NCI-H2227 (cell line): ENCODE results near the gene MRPL47.
"Not testable (repeated sequence)": the region's sequence is repeated elsewhere in the genome, so short reads cannot be mapped to it uniquely, and the experiment has no call there.

Source experiments
- DNase-seq: peaks from one replicate; lab custom pipeline; 2025; ENCODE audit not compliant: unreplicated experiment; lab: John Stamatoyannopoulos, UW

MRPL47 gene

DNA sequence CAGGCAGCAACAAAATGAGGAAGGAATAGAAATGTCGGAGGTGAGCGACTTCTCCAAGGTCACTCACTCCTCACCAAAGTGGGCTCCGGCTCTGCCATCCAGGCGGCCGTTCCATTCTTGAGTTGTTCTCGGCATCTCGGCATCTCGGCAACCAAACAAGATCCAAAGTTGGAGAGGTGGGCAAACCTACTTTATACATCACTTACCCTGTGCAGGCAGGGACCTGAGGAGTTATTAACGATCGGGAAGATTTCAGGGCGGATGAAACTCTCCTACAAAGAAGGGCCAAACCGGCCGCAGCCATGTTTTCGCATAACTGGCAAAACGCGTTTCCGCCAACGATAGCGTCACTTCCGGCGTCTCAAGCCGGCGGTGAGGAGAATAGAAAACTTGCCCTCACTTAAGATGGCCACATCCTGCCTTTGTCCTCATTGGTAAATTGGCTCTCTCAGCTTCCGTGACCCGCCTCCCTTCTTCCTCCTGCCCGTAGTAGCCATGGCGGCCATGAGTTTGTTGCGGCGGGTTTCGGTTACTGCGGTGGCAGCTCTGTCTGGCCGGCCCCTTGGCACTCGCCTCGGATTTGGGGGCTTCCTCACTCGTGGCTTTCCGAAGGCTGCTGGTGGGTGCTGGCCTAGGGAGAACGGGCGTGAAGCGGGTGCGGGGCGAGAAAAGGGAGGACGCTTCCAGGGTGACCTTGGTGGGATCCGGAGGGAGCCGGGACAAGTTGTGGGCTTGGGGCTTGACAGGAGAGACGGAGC is at the start of gene MRPL47, which contains the start of gene NDUFB5:
MRPL47 (minus strand) TSS at position 318 of the 758 bp plus-strand sequence; CDS start at position 304, 14 bp downstream.
NDUFB5 (plus strand) TSS at position 474 of the 758 bp plus-strand sequence; CDS start at position 496, 22 bp downstream.
- DNase-seq, result peak; percentile 96

DNA sequence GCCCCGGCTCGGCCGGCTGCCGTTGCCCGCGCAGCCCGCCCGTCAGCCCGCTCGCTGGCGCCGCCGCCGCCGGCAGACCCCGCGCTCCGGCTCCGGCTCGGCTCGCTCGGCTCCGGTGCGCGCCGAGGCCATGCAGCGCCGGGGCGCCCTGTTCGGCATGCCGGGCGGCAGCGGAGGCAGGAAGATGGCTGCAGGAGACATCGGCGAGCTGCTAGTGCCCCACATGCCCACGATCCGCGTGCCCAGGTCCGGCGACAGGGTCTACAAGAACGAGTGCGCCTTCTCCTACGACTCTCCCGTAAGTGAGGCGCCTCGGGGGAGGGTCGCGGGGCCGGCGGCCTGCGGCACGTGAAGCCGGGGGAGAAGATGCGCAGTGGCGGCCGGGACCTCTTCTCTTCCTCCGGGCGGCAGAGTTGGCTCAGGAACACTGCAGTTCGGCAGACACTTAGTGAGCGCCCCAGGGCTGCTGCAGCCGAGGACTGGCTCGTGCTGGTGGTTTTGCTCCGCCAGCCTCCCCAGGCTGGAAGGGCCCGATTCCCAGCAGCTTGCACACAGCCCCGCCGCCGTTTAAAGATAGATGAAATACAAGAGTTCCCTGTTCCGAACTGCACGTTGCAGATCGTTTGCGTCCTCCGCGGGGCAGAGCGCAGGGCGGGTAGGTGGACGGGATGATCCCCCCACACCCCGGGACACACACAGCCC is 48.8 kb upstream of the MRPL47 start:
- peak; percentile 79 for DNase-seq

DNA sequence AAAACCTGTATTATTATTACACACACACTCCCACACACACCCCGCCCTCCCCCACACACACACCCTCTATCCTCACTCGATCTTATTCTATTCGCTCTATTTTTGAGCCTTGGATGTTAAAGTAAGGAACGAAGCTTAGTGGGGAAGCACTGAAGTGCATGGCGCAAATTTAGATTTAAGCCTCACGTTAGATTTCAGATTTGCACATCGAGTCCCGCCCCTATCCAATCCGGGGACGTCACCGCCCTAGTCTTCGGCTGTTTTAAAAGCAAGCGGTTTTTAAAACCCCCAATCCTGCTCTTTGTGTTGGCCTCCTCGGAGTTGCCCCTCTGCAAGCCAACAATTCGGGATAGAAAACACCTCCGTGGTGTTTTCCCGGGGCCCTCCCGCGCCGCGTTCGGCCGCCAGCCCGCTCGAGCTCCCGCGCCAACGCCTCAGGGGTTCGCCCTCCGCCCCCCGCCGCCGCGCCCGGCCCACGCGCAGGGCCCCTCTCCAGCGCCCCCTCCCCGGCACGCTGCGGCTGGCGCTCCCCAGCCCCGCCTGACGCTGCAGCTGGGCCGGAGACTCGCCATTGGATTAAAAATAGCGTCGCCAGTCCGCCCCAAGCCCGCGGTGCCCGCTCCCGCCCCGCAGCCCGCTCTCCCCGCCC is 48.1 kb upstream of the MRPL47 start, which contains the start of gene USP13:
USP13 (plus strand) TSS at position 594 of the 649 bp plus-strand sequence. CDS start 186 bp downstream, outside the sequence.
- peak; percentile 92 for DNase-seq

DNA sequence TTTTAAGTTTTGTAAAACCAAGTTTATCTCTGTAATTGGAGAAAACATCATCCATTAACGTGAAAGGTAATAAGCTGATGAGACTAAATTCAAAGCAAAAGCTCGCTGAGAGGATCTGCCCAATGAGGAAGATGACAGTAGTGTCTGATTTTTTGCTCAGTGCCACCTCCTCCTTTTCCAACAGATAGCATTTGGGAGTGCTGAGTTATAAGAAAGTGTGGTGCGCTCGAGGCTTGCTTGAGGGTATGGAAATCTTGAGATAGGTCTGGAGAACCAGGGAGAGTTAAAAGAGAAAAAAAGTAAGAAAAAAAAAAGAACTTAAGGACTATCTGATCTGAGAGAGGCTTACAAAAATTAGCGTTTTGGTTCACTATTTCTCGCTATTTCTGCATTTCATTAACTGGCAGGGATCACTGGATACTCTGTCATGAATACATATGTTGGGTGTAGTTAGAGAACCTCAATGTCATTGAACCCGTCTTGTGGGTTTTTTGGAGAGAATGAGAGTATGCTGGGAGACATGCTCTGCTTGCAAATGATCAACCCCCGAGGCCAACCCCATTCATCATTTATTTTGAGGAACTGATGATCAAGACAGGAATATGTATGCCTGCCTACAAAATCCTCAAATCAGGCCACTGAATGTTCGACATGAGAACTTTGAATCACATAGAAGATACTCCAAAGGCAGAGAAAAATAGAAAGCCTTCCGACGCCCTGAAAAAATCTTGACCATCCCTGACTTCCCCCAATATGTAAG is 47.4 kb upstream of the MRPL47 start:
- peak; percentile 40 for DNase-seq

DNA sequence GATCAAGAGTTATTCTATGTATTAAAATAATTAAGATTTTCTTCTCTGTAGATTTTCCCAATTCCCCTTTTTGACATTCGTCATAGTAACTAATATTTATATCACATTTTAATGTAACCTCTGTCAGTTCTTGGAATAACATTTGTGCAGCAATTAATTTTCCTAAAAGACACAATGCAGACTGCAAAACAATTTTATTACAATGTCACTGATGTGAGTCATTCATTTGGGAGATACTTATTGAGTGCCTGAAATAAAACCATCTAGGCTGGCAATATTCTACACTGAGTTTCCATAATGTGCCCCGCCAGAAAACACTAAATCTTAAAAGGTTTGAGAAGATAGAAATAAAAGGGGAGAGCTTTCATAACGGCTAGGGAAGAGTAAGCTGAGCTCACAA is 41.7 kb upstream of the MRPL47 start:
- DNase-seq, result no peak

DNA sequence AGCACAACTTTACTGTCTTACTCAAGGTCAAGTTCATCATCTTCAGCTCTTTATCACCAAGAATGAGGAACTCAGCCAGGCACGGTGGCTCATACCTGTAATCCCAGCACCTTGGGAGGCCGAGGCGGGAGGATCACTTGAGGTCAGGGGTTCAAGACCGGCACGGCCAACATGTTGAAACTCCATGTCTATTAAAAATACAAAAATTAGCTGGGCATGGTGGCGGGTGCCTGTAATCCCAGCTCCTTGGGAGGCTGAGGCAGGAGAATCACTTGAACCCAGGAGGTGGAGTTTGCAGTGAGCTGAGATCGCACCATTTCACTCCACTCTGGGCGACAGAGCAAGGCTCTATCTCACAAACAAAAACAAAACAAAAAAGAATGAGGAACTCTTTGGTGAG is 39.4 kb upstream of the MRPL47 start:
- not testable (repeated sequence) for DNase-seq

DNA sequence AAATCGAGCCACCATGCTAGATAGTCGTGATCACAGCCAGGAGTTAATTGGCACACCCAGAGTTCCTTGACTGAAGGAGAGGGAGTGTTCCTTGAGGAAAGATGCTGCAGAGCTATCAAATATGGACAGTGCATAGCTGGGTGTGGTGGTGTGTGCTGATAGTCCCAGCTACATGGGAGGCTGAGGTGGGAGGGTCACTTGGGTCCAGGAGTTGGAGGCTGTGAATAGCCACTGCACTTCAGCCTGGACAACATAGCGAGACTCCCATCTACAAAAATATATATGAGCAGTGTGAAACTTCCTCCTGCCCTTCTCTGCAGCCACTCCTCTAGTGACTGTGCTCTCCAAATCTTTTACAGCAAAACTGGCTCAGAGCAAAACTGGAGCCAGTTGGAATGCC is 38.4 kb upstream of the MRPL47 start:
- DNase-seq, result no peak

DNA sequence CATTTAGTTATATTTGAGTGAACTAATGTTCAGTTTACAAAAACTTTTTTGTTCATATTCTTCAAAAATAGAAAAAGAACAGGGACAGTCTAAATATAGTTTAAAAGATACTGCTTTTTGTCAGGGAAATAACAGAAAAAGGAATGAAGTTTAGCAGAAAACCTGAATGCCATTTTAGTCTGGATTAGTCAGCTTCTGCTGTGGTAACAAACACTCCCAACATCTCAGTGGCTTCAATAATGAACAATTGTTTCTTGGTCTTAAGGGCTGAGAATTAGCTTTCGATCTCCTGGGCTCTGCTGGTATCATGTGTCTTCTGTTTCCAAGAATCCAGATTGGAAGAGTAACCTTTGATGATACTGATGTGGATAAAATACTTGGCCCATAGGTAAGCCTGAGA is 36.0 kb upstream of the MRPL47 start:
- DNase-seq, result no peak

DNA sequence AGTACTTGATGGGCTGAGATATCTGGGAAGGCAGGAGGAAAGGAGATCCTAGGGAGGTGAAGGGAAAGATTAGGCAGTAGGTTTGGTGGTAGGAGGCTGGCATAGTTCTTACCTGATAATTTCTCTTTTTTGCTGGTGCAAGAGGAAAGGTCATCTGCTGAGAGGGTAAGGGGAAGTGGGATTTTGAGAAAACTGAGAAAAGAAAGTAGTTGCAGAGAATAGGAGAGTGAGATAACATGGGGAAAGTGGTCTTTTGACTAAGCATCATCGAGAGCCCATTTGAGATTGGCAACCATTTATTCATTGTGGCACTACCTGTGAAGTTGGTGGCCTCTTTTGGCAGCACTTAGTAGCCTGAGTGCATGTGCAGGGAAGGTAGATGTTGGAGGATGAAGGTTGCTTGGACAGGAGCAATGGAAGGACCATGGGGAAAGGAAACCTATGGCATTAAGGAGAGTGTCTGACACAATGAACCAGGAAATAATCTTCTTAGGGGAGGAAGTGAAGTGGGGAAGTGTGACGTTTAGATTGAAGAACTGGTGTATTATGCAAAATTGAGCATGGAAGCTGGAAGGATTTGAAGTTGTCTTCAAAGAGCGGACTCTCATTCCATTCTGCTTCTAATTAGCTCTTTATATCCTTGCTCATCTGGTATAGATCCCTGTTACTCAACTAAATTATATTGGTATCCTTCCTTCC is 26.5 kb upstream of the MRPL47 start:
- DNase-seq, result no peak

DNA sequence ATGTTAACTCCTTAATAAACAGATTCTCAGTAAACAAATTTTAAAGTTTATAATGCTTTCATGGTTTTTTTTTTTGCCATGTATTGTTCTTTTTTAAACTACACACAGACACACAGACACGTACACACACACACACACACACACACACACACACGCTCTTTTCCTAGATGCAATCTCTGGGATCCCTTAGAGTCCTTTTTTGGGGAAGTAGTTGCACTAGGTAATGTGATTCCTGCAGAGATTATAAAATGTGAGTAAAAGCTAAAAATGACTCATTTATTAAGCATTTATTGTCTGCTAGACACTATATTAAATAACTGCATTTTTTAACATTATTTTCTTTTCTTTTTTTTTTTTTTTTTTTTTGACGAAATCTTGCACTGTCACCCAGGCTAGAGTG is 20.0 kb upstream of the MRPL47 start:
- DNase-seq, result no peak

DNA sequence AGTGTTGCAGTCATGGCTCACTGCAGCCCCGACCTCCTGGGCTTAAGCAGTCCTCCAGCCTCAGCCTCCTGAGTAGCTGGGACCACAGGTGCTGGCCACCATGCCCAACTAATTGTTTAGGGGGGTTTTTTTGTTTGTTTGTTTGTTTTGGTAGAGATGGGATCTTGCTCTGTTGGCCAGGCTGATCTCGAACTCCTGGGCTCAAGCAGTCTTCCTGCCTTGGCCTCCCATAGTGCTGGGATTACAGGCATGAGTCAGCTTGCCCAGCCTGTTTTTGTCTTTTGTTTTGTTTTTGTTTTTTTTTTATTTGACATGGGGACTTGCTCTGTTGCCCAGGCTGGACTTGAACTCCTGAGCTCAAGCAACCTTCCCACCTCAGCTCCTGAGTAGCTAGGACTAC is 17.6 kb upstream of the MRPL47 start:
- DNase-seq, result no peak

DNA sequence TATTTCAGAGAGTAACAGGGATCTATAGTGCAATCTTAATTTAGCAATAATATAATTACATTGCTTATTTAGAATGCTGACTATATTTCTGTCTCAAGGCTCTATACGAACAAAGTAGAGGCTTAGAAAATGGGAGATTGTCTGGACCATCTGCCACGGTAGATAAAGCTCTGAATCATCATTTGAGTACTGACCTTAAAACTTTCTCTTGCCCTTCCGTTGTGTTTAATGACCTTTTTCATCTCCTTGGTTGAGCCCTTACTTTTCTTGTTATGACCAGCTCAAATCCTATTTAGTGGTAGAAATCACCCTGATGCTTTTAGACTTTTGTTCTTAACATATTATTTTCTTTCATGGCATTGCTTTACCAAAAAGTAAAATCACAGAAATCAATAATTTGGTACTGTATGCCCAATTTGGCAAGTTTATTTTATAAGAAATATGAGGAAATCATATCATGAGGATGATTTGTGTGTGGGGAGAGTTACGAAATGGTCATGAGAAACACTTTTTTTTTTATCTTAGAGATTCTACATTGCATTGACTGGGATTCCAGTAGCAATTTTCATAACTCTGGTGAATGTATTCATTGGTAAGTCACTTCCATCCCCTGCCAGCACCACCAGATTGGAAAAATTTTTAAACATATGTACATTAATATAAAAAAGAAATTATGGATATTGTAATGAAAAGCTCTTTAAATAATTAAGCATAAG is 11.2 kb upstream of the MRPL47 start:
- no peak for DNase-seq

DNA sequence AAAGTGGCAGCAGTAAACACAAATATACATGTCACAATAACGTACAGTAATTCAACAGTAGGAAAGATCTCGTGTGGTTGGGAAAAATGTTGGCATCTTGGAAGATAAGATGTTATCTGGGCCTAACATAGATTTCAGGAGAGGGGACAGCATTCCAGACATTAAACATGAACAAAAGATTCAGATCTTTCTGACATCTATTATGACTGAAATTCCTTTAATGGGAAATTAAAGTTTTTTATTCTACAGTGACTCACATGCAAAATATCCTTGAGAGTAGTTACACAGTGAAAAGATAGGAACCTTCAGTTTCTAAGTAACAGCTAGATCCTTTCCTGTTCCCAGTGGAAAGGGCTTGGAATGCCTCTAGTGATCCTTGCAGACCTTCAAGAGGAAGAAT is 9.4 kb upstream of the MRPL47 start:
- DNase-seq, result no peak

DNA sequence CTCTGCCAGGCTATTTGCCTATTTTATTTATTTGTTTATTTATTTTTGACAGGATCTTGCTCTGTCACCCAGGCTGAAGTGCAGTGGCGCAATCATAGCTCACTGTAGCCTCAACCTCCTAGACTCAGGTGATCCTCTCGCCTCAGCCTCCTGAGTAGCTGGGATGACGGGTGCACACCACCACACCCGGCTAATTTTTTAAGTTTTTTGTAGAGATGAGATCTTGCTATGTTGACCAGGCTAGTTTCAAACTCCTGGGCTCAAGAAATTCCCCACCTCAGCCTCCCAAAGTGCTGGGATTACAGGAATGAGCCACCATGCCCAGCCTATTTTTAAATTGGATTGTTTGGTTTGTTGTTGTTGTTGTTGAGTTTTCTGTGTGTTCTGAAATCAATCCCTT is 5.6 kb upstream of the MRPL47 start:
- no peak for DNase-seq

DNA sequence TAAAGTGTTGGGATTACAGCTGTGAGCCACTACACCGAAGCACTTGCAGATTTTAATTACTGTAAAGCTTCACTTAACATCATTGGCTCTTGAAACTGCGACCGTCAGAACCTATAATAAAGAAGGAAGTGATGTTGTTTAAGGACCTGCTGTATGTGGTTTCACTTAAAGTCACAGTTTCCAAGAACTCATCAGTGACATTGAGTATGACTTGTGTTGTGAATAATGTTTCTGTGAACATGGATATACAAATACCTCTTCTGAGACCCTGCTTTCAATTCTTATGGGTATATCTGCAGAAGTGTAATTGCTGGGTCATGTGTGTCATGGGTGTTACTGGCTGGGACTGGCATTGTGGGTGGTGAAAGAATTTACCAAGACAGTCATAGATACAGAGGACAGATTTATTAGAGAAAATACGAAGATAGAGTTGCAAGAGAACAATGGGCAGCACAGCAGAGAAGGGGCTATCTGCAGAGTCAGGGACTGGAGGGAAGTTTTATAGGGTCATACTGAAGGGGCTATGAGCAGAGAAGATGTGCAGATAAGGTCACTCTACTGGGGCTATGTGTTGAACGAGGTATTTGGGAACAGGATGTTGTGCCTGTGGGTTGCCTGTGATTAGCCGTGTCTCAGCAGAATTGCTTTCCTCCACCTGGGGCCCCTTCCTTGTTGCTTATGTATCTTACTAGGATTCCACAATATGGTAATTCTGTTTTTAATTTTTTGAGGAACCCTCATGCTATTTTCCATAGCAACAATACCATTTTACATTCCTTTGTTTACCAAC is 4.7 kb upstream of the MRPL47 start:
- peak; percentile 11 for DNase-seq

DNA sequence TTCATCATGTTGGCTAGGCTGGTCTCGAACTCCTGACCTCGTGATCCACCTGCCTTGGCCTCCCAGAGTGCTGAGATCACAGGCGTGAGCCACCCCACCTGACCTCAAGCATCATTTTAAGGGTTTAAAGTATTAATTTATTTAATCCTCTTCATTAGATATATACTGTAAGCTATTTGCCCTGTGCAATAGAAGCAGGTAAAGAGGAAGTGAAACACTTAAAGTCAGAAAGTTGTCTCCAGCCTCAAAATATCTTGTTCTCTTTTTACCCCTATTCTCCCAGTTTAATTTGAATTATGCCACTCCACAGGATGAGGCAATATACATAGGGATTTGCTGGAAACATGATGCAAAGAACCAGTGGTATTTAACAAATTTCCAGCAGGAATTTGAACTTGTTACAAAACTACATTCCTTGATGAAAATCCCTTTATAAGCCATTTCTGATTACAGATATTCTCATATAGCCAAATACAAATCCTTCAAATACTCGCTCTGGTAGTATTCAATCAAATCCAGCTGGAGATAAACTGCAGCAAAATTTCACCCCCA is 2.2 kb upstream of the MRPL47 start:
- no peak for DNase-seq

DNA sequence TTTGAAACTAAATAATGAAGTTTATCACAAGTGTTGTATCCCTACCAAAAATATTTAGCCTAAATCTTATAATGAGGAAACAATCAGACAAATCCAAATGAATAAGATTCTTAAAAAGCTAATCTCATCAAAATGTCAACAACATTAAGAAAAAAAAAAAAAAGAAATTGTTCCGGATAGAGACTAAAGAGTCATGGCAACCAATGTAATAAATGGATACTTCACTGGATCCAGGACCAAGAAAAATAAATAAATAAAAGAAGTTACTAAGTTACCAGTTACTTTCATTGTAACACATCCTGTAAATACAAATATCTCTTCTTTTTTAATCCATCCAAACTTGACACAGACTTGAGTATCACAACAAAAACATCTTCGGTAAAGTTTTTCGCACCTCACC is 607 bp downstream of the MRPL47 start:
- DNase-seq, result no peak

DNA sequence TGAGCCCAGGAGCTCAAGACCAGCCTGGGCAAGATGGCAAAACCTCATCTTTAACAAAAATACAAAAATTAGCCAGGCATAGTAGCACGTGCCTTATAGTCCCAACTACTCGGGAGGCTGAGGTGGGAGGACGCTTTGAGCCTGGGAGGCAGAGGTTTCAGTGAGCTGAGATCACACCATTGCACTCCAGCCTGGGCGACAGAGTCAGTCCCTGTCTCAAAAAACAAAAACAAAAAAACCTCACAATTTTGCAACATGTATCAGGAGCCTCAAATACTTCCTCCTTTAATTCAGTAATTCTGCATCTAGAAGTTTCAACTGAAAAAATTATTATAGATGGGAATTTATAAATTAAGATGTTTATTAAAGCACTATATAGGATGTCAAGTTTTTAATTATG is 1.1 kb downstream of the MRPL47 start:
- no peak for DNase-seq

DNA sequence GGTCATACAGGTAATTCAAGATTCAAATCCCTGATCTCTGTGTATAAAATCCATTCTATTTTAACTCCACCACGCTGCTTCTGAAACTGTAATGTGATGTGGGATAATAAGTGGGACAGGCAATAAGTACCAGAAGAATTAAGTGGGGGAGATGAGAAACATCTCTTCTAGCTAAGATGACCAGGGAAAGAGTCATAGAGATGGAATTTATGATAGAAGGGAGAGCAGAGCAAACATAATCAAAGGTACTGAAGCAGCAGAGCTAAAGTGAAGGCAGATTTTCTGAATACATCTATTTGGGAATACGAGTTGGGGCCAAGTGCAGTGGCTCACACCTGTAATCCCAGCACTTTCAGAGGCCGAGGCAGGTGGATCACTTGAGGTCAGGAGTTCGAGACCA is 4.9 kb downstream of the MRPL47 start:
- DNase-seq, result no peak
